Fibroblast of lung (primary cell): ENCODE data around the gene NXPE3. TPM values are rescaled to one million over a fixed set of nuclear protein-coding genes. Genes with fewer than 3 reads are reported as not detected.

Source experiments
- DNase-seq, 2 donors: peaks; one replicate each; pipeline versions ENCODE4 v3.0.0 to v3.0.0-alpha.2; 2010; ENCODE audit warnings: low read depth in 2 of 2
- H2AFZ ChIP-seq: 2 replicates; pipeline ENCODE4 v1.5.1; 2012; ENCODE audit warnings: low read length, control low read depth, inconsistent platforms
- H3K27ac ChIP-seq: 2 replicates; pipeline ENCODE4 v1.5.1; 2011; ENCODE audit warnings: low read length, control low read depth; ENCODE audit not compliant: insufficient read depth
- H3K27me3 ChIP-seq: 2 replicates; pipeline ENCODE4 v1.5.1; 2011; ENCODE audit warnings: mild to moderate bottlenecking, low read length; ENCODE audit not compliant: control insufficient read depth, insufficient read depth
- H3K36me3 ChIP-seq: 2 replicates; pipeline ENCODE4 v1.5.1; 2011; ENCODE audit warnings: low read length; ENCODE audit not compliant: control insufficient read depth, insufficient read depth
- H3K4me1 ChIP-seq: 2 replicates; pipeline ENCODE4 v1.5.1; 2011; ENCODE audit warnings: low read length; ENCODE audit not compliant: control insufficient read depth, insufficient read depth; ENCODE audit errors: extremely low read depth
- H3K4me2 ChIP-seq: 2 replicates; pipeline ENCODE4 v1.5.1; 2011; ENCODE audit warnings: low read length, control low read depth; ENCODE audit not compliant: insufficient read depth; ENCODE audit errors: extremely low read depth
- H3K4me3 ChIP-seq, 4 experiments: fragments of 200-600 bp in 1 of 4; sonication (generic) in 1 of 4; replicated peaks in 1 of 4; 2 replicates each; pipeline ENCODE4 v1.5.1; 2011 to 2016; ENCODE audit warnings: low read length in 4 of 4, low read depth in 3 of 4, mild to moderate bottlenecking in 3 of 4, control low read depth in 2 of 4, inconsistent platforms in 1 of 4, mixed read lengths in 1 of 4; ENCODE audit not compliant: insufficient read depth in 1 of 4; ENCODE audit errors: control extremely low read depth in 1 of 4
- H3K79me2 ChIP-seq: 2 replicates; pipeline ENCODE4 v1.5.1; 2012; ENCODE audit warnings: mild to moderate bottlenecking, low read length, inconsistent platforms; ENCODE audit not compliant: control insufficient read depth, insufficient read depth
- H3K9ac ChIP-seq: 2 replicates; pipeline ENCODE4 v1.5.1; 2011; ENCODE audit warnings: mild to moderate bottlenecking, low read length, control low read depth; ENCODE audit not compliant: insufficient read depth
- H3K9me3 ChIP-seq: 2 replicates; pipeline ENCODE4 v1.5.1; 2012; ENCODE audit warnings: low read depth, low read length; ENCODE audit not compliant: control insufficient read depth, insufficient read depth
- H4K20me1 ChIP-seq: 2 replicates; pipeline ENCODE4 v1.5.1; 2011; ENCODE audit warnings: low read length; ENCODE audit not compliant: control insufficient read depth, insufficient read depth; ENCODE audit errors: extremely low read depth
- EZH2 ChIP-seq: IDR thresholded peaks from 2 replicates; pipeline ENCODE4 v1.5.1; 2012; ENCODE audit warnings: low read length, control low read depth, mild to moderate bottlenecking; ENCODE audit errors: missing control alignments
- polyA plus RNA-seq, 2 donors: library from polyadenylated mRNA; depleted of rRNA in 1 of 2; stranded (reverse) in 1 of 2; unstranded in 1 of 2; fragments of >200 nt; gene quantifications; 2 replicates each; pipeline ENCODE4 v1.2.1, GENCODE V29; 2011 to 2012; ENCODE audit warnings: missing spikeins in 1 of 2
- total RNA-seq: library from RNA; depleted of rRNA; stranded (reverse); fragments of >200 nt; gene quantifications from 2 replicates; pipeline ENCODE4 v1.2.1, GENCODE V29; 2014
- TF ChIP-seq, protein P1 (sequence below), 2 donors: IDR thresholded peaks in 1 of 2; conservative IDR thresholded peaks in 1 of 2; 1 replicate in 1 of 2; 2 replicates in 1 of 2; pipeline ENCODE4 v1.5.1; 2011 to 2012; ENCODE audit warnings: low read length in 2 of 2, control low read depth in 1 of 2, inconsistent platforms in 1 of 2, low read depth in 1 of 2, mild to moderate bottlenecking in 1 of 2

NXPE3 gene
- total and polyA plus RNA-seq, 2 donors (not counting 1 experiment from before 2014, with no cell fraction given), result 26.9 to 27.9 TPM

DNA sequence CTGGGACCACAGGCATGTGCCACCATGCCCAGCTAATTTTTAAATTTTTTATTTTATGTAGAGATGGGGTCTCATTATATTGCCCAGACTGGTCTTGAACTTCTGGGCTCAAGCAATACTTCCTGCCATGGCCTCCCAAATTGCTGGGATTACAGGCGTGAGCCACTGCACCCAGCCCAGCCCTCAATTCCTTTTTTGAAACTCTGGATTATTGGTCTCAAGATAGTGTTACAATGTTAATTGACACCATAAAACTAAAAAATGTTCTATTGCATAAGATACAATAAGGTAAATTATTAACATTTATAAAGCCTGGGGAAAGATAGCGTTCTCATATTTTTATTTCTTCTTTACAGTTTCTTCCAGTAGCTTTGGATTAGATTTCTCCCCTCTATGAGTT is 66.4 kb downstream of the NXPE3 start:
- Histone ChIP-seq H3K27me3 (no peaks in the 10 kb centered on the region), H3K4me3 (no peak overlapping the region), H3K4me1 (peaks cover 7% of the 10 kb centered on the region), H3K27ac (no peak overlapping the region), H3K9ac (no peak overlapping the region), H4K20me1 (no peaks in the 10 kb centered on the region), H3K79me2 (peaks cover 11% of the 10 kb centered on the region), H3K9me3 (no peaks in the 10 kb centered on the region), H3K4me2 (no peak overlapping the region), H3K36me3 (no peaks in the 10 kb centered on the region), H2AFZ (no peak overlapping the region)
- no peak for DNase-seq
- TF ChIP-seq EZH2, result no peak
- TF ChIP-seq, protein P1, sequence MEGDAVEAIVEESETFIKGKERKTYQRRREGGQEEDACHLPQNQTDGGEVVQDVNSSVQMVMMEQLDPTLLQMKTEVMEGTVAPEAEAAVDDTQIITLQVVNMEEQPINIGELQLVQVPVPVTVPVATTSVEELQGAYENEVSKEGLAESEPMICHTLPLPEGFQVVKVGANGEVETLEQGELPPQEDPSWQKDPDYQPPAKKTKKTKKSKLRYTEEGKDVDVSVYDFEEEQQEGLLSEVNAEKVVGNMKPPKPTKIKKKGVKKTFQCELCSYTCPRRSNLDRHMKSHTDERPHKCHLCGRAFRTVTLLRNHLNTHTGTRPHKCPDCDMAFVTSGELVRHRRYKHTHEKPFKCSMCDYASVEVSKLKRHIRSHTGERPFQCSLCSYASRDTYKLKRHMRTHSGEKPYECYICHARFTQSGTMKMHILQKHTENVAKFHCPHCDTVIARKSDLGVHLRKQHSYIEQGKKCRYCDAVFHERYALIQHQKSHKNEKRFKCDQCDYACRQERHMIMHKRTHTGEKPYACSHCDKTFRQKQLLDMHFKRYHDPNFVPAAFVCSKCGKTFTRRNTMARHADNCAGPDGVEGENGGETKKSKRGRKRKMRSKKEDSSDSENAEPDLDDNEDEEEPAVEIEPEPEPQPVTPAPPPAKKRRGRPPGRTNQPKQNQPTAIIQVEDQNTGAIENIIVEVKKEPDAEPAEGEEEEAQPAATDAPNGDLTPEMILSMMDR (conservative IDR thresholded peaks at IDR 0.05 in 1 of 2, IDR thresholded peaks at IDR 0.05 in 1 of 2; ENCODE audit: low read depth in 1 of 2, low read length in 2 of 2), result no peak

- Histone ChIP-seq H3K4me1 (peaks cover 8% of the 10 kb centered on the region), H3K27me3 (no peaks in the 10 kb centered on the region), H2AFZ (no peak overlapping the region), H4K20me1 (peaks cover 5% of the 10 kb centered on the region), H3K4me3 (no peak overlapping the region), H3K9me3 (no peaks in the 10 kb centered on the region), H3K79me2 (peaks cover 24% of the 10 kb centered on the region), H3K9ac (no peak overlapping the region), H3K27ac (no peak overlapping the region), H3K4me2 (no peak overlapping the region), H3K36me3 (no peaks in the 10 kb centered on the region)
- no peak for DNase-seq
- no peak for TF ChIP-seq EZH2
- TF ChIP-seq, protein P1 (conservative IDR thresholded peaks at IDR 0.05 in 1 of 2, IDR thresholded peaks at IDR 0.05 in 1 of 2; ENCODE audit: low read depth in 1 of 2, low read length in 2 of 2), result no peak
These were observed 67.7 kb downstream of the NXPE3 start for GRCh38 chr3:101846709-101847108.

DNA sequence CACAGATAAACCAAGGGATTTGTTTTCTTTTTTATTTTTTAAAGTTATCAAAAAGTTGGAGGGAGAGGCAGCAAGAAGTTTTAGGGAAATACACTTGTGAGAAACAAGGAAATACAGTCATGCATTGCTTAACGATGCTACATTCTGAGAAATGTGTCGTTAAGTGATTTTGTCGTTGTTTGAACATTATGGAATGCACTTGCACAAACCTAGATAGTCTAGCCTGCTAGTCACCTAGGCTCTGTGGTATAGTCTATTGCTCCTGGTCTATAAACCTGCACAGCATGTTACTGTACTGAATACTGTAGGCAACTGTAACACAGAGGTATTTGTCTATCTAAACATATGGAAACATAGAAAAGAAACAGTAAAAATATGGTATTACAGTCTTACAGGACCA is 68.3 kb downstream of the NXPE3 start:
- no peak for TF ChIP-seq EZH2
- TF ChIP-seq, protein P1 (conservative IDR thresholded peaks at IDR 0.05 in 1 of 2, IDR thresholded peaks at IDR 0.05 in 1 of 2; ENCODE audit: low read depth in 1 of 2, low read length in 2 of 2), result no peak
- H3K79me2 ChIP-seq, result peaks cover 30% of the 10 kb centered on the region
- H3K4me1 ChIP-seq, result peaks cover 9% of the 10 kb centered on the region
- H3K27me3 ChIP-seq, result no peaks in the 10 kb centered on the region
- no peak overlapping the region for H2AFZ ChIP-seq
- no peak for DNase-seq
- no peaks in the 10 kb centered on the region for H3K36me3 ChIP-seq
- peaks cover 5% of the 10 kb centered on the region for H4K20me1 ChIP-seq
- H3K27ac ChIP-seq, result no peak overlapping the region
- no peak overlapping the region for H3K9ac ChIP-seq
- H3K4me3 ChIP-seq, result no peak overlapping the region
- H3K4me2 ChIP-seq, result no peak overlapping the region
- no peaks in the 10 kb centered on the region for H3K9me3 ChIP-seq
